ENCODE results near the gene LMTK2.

LMTK2 gene

DNA sequence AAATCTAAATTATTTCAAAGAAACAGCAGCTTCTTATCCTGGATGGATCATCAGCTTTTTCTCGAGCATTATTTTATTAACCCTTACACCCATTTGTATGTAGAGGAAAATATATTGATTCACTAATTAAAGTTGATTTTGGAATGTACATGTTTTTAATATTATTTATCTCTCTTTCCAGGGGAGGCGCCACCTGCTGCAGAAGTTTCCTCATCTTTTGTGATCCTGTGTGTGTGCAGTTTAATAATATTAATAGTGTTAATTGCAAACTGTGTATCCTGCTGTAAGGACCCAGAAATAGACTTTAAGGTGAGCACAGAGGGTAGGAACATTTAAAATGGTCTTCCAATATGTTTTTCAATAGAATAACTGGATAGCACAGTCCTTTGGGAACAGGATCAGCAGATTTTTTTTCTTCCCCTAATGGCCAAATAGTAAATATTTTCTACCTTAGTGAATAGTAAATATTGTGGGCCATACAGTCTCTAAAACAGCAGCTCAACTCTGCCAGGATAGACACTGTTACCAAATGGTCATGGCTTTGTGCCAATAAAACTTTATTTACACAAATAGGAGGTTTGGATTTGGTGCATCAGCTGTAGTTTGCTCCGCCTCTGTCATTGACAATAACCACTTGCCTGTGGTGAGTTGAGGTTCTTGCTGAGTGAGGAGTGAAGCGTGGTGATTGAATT is 30.6 kb downstream of the LMTK2 start:
- DNase-seq (ENCODE audit: low read depth): no peak

DNA sequence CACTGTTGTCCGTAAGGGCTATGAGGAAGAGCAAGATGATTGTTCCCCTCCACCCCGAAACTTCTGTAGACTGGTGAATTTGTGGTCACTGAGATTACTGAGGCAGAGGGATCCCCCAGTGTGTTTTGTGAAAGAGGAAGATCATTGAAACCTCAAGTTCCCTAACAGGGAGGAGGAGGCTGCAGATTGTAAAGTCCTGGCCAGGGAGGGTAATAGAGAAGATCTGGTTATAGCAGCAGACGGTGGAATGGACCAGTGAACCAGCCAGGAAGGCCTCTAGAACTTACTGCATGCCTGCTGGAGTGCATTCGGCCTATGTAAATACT is 31.1 kb downstream of the LMTK2 start:
- no peak for DNase-seq (ENCODE audit: low read depth)

DNA sequence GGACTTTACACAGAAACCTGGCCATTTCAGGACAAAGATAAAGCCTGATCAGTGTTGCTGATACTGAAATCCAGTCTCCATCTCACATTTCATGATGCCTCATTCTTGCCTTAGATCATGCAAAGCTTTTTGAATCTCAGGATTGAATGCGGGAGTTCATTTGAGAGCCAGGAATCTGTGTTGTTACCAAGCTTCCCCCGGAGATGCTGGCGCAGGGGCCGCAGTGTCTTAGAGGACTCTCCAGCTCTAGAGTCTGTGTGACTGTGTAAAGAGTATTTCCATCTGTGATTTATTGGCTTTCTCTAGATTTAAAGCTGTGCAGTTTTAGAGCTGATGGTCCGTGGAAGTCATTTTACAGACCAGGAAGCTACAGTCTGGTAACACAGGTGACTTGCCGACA is 32.0 kb downstream of the LMTK2 start:
- no peak for DNase-seq (ENCODE audit: low read depth)

- no peak for DNase-seq (ENCODE audit: low read depth)
Observed at GRCh38 chr7:98142658-98143057, 36.0 kb downstream of the LMTK2 start.

DNA sequence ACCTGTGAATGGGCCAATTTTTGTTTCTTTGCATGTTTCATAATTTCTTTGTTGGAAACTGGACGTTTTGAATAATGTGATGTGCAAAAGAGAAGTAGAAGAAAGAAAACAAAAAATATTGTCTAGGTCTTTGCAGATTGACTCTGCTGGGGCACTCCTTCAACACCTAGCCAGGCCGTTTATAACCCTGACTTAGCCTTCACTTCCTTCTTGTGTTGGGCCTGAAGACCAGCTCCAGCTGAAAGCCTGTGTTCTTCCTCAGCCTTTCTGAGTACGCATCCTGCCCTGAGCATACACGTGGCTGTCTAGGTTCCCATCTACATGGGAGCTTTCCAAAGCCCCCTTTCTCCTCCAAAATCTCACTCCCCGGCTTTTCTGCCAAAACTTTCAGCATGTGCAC is 41.9 kb downstream of the LMTK2 start:
- DNase-seq (ENCODE audit: low read depth): no peak

- no peak for DNase-seq (ENCODE audit: low read depth)
Observed at GRCh38 chr7:98149116-98149692, 42.5 kb downstream of the LMTK2 start.

GRCh38 chr7:98151884-98152283 is 45.2 kb downstream of the LMTK2 start:
- DNase-seq (ENCODE audit: low read depth): no peak

DNA sequence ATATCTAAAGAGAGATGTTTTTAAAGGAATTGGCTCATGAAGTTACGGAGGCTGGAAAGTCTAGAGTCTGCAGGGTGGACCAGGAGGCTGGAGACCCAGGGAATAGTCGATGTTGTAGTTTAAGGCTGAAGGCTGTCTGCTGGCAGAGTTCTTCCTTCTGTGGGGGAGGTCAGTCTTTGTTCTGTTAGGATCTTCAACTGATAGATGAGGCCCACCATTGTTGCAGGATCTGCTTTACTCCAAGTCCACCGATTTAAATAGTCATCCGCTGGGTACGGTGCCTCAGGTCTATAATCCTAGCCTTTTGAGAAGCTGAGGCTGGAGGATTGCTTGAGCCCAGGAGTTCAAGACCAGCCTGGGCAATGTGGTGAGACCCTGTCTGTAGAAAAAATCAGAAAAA is 50.0 kb downstream of the LMTK2 start:
- no peak for DNase-seq (ENCODE audit: low read depth)

GRCh38 chr7:98157761-98158160 is 51.1 kb downstream of the LMTK2 start:
- DNase-seq (ENCODE audit: low read depth): no peak

DNA sequence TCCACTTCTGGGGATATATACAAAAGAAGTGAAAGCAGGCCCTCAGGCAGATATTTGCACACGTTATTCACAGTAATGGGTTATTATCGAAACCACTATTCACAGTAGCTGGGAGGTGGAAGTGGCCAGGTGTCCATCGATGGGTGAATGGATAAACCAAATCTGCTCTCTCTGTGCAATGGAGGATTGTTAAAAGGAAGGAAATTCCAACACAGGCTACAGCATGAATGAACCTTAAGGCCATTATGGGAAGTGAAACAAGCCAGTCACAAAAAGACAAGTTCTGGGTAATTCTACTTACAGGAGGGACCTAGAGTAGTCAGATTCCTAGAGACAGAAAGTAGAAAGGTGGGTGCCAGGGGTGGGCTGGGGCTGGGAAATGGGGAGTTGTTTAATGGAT is 56.1 kb downstream of the LMTK2 start:
- no peak for DNase-seq (ENCODE audit: low read depth)

GRCh38 chr7:98163269-98163668 is 56.6 kb downstream of the LMTK2 start:
- no peak for DNase-seq (ENCODE audit: low read depth)

DNA sequence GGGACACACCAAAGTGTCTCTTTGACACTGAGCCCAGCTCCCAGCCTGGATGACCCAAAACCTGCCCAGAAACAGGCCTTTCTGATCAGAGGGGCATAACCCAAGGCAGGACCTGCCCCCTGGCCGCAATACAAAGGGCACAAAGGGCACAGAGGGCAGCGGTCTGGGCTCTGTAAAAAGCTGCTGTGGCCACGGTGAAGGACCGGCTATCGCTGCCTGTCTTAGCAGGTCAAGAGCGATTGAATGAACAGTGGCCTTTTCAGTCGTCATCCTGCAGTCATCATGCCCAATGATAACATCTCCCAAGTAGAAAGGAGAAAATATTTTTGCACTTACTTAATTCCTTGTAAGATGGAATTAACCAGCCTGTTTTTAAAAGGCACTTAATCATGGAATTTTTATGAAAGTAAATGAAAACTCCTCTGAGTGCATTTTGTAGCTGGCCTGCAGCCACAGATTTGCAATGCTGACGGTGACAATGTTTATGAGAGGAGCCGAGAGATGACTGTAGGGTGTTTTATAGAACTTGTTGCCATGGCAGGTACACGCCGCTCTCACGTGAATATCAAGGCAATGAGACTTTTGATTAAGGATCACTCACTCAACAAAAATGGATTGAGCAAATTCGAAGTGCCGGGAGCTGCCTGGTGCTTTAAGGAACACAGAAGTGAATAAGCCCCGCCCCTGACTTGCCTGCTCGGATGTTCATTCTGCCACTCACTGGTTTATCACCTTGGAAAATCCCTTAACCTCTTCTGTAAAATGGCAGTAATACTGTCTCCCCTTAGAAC is 57.2 kb downstream of the LMTK2 start:
- DNase-seq (ENCODE audit: low read depth): no peak

GRCh38 chr7:98165827-98166667 is 59.4 kb downstream of the LMTK2 start:
- no peak for DNase-seq (ENCODE audit: low read depth)

GRCh38 chr7:98166668-98166970 is 60.0 kb downstream of the LMTK2 start:
- DNase-seq (ENCODE audit: low read depth): no peak

DNA sequence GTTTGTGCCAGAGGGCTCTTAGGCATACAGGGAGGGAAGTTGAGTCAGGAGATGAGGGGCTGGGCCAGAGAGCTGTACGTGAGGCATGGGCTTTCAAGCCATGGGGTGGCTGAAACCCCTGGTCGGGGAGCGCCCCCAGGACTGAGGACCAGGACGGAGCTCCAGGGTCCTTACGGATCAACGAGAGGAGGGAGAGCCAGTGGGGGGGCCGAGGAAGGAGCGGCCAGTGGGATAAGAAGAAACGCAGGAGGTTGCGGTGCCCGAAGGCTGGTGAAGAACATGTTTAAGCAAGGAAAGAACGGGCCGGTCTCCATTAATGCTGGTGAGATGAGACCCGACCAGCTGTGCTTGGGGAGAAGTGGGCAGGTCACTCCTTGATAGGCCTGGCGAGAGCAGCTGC is 61.0 kb downstream of the LMTK2 start:
- no peak for DNase-seq (ENCODE audit: low read depth)

GRCh38 chr7:98168181-98168903 is 61.7 kb downstream of the LMTK2 start:
- DNase-seq (ENCODE audit: low read depth): peak; percentile 27

GRCh38 chr7:98168904-98169621 is 62.4 kb downstream of the LMTK2 start:
- DNase-seq (ENCODE audit: low read depth): no peak

- no peak for DNase-seq (ENCODE audit: low read depth)
Observed at GRCh38 chr7:98170966-98171365, 64.3 kb downstream of the LMTK2 start.

DNA sequence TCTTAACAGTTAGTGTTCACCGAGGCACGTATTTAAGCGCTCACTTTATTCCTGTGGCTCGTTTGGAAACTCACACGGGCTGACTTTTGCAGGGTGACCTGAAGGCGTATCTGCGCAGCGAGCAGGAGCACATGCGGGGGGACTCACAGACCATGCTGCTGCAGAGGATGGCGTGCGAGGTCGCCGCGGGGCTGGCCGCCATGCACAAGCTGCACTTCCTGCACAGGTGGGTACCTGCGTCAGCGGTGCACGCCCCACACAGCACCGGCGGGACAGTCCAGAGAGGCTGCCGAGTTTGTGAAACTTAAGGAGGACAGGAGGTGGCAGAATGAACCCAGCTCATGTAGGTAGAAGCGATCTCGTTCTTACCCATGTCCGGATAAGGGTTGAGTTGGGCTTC is 64.8 kb downstream of the LMTK2 start:
- no peak for DNase-seq (ENCODE audit: low read depth)

GRCh38 chr7:98174334-98175259 is 67.9 kb downstream of the LMTK2 start:
- no peak for DNase-seq (ENCODE audit: low read depth)
